SK-N-SH (cell line): Measurements from ENCODE around the gene TSGA10IP. TPM values are rescaled to one million over a fixed set of nuclear protein-coding genes. Genes with fewer than 3 reads are reported as not detected.

Experiments used
- CTCF ChIA-PET: fragments of 300-600, 350-600 bp; formaldehyde crosslinking; extraction: SDS; loops from one replicate; lab custom pipeline; 2021; lab: Yijun Ruan, JAX
- POLR2A ChIA-PET: fragments of 350-600 bp; sonication (Branson Sonifier 250); formaldehyde crosslinking; extraction: SDS; loops from one replicate; lab custom pipeline; 2020; ENCODE audit warnings: antibody characterized with exemption, inconsistent platforms; lab: Yijun Ruan, JAX
- DNase-seq: peaks from one replicate; pipeline ENCODE4 v3.0.0; 2012
- H2AFZ ChIP-seq: fragments of 200-600 bp; sonication (generic); 2 replicates; pipeline ENCODE4 v1.8.1; 2016; ENCODE audit warnings: antibody characterized with exemption, mild to moderate bottlenecking, low read depth
- H3F3A ChIP-seq: fragments of 200-600 bp; sonication (generic); replicated peaks from 2 replicates; pipeline ENCODE3; 2016; ENCODE audit warnings: antibody characterized with exemption, mild to moderate bottlenecking; ENCODE audit not compliant: insufficient read depth
- H3K27ac ChIP-seq, 2 experiments: fragments of 200-500 bp in 1 of 2; fragments of 200-600 bp in 1 of 2; sonication (Bioruptor generic) in 1 of 2; sonication (generic), shearing (Covaris generic) in 1 of 2; 2 replicates each; pipeline versions ENCODE4 v1.5.1 to v1.6.1; 2014 to 2016; ENCODE audit warnings: low read depth in 2 of 2, inconsistent platforms in 1 of 2, low read length in 1 of 2, mild to moderate bottlenecking in 1 of 2, mixed read lengths in 1 of 2
- H3K27me3 ChIP-seq: fragments of 200-600 bp; sonication (generic), shearing (Covaris generic); 2 replicates; pipeline ENCODE4 v1.6.1; 2016; ENCODE audit warnings: mixed run types; ENCODE audit not compliant: insufficient read depth
- H3K36me3 ChIP-seq, 2 experiments: fragments of 200-500 bp in 1 of 2; fragments of 200-600 bp in 1 of 2; sonication (Bioruptor generic) in 1 of 2; sonication (generic) in 1 of 2; replicated peaks in 1 of 2; 2 replicates each; pipeline versions ENCODE3 to v1.5.1; 2014 to 2016; ENCODE audit warnings: low read length in 1 of 2, mild to moderate bottlenecking in 1 of 2; ENCODE audit not compliant: insufficient read depth in 2 of 2, control insufficient read depth in 1 of 2
- H3K4me1 ChIP-seq, 2 experiments: fragments of 200-500 bp in 1 of 2; fragments of 200-600 bp in 1 of 2; sonication (Bioruptor generic) in 1 of 2; sonication (generic), shearing (Covaris generic) in 1 of 2; 2 replicates each; pipeline versions ENCODE4 v1.5.1 to v1.6.1; 2014 to 2016; ENCODE audit warnings: low read depth in 1 of 2, low read length in 1 of 2, mixed run types in 1 of 2; ENCODE audit not compliant: insufficient read depth in 2 of 2, control insufficient read depth in 1 of 2
- H3K4me2 ChIP-seq: fragments of 200-600 bp; sonication (generic), shearing (Covaris generic); 2 replicates; pipeline ENCODE4 v1.6.1; 2017; ENCODE audit warnings: mixed run types
- H3K4me3 ChIP-seq, 2 experiments: fragments of 200-500 bp in 1 of 2; fragments of 200-600 bp in 1 of 2; sonication (Bioruptor generic) in 1 of 2; sonication (generic), shearing (Covaris generic) in 1 of 2; 2 replicates each; pipeline versions ENCODE4 v1.5.1 to v1.8.1; 2014 to 2016; ENCODE audit warnings: low read depth in 2 of 2, inconsistent platforms in 1 of 2, low read length in 1 of 2, mild to moderate bottlenecking in 1 of 2, mixed read lengths in 1 of 2, moderate library complexity in 1 of 2
- H3K79me2 ChIP-seq: fragments of 200-600 bp; sonication (generic); 2 replicates; pipeline ENCODE4 v1.8.1; 2017; ENCODE audit warnings: mild to moderate bottlenecking; ENCODE audit not compliant: insufficient read depth
- H3K9ac ChIP-seq: fragments of 200-600 bp; sonication (generic); 2 replicates; pipeline ENCODE4 v1.6.1; 2017; ENCODE audit warnings: mixed run types
- H3K9me2 ChIP-seq: fragments of 200-600 bp; sonication (generic); 2 replicates; pipeline ENCODE4 v1.6.1; 2017; ENCODE audit warnings: mixed run types
- H3K9me3 ChIP-seq: fragments of 200-600 bp; sonication (generic); 2 replicates; pipeline ENCODE4 v1.6.1; 2017; ENCODE audit warnings: mixed run types, mild to moderate bottlenecking, moderate library complexity
- H4K20me1 ChIP-seq: fragments of 200-600 bp; sonication (generic); 2 replicates; pipeline ENCODE4 v1.6.1; 2017; ENCODE audit warnings: mild to moderate bottlenecking, mixed run types; ENCODE audit not compliant: insufficient read depth
- EP300 ChIP-seq, 2 experiments: IDR thresholded peaks; 2 replicates each; pipeline versions ENCODE4 v1.4.0 to v1.6.1; 2012; ENCODE audit warnings: borderline replicate concordance in 1 of 2, low read depth in 1 of 2, low read length in 1 of 2
- EZH2phosphoT487 ChIP-seq: fragments of 200-600 bp; sonication (generic); IDR thresholded peaks from 2 replicates; pipeline ENCODE4 v1.6.1; 2017; ENCODE audit warnings: low read depth, mixed run types, mild to moderate bottlenecking, antibody characterized with exemption, moderate library complexity, borderline replicate concordance
- FOSL2 ChIP-seq: IDR thresholded peaks from 2 replicates; pipeline ENCODE4 v1.4.0; 2012; ENCODE audit warnings: low read depth, mild to moderate bottlenecking, moderate library complexity, borderline replicate concordance
- FOXJ3 ChIP-seq: sonication (generic); formaldehyde crosslinking; IDR thresholded peaks from 2 replicates; pipeline ENCODE4 v1.5.1; 2020; ENCODE audit warnings: mild to moderate bottlenecking, missing genetic modification reagents
- FOXM1 ChIP-seq: IDR thresholded peaks from 2 replicates; pipeline ENCODE4 v1.4.0; 2012; ENCODE audit warnings: low read depth, mild to moderate bottlenecking
- GATA2 ChIP-seq: sonication (generic); formaldehyde crosslinking; IDR thresholded peaks from 2 replicates; pipeline ENCODE4 v1.5.0; 2020; ENCODE audit warnings: mild to moderate bottlenecking, missing genetic modification reagents
- JUND ChIP-seq: IDR thresholded peaks from 2 replicates; pipeline ENCODE4 v1.4.0; 2012
- MXI1 ChIP-seq: IDR thresholded peaks from 2 replicates; pipeline ENCODE4 v1.6.1; 2012; ENCODE audit warnings: mild to moderate bottlenecking, low read depth, low read length, improper control_type of control experiment
- RAD21 ChIP-seq: IDR thresholded peaks from 2 replicates; pipeline ENCODE4 v1.6.1; 2012; ENCODE audit warnings: mild to moderate bottlenecking, low read length
- RCOR1 ChIP-seq: fragments of 150-350 bp; IDR thresholded peaks from 2 replicates; pipeline ENCODE4 v1.6.1; 2017; ENCODE audit warnings: antibody characterized with exemption, low read length
- RFX5 ChIP-seq: IDR thresholded peaks from 2 replicates; pipeline ENCODE4 v1.6.1; 2012; ENCODE audit warnings: mild to moderate bottlenecking, improper control_type of control experiment, low read length
- RXRA ChIP-seq: IDR thresholded peaks from 2 replicates; pipeline ENCODE4 v1.4.0; 2012; ENCODE audit warnings: low read depth, mild to moderate bottlenecking, borderline replicate concordance
- SMC3 ChIP-seq: IDR thresholded peaks from 2 replicates; pipeline ENCODE4 v1.6.1; 2012; ENCODE audit warnings: low read depth, low read length, improper control_type of control experiment
- TAF1 ChIP-seq: IDR thresholded peaks from 2 replicates; pipeline ENCODE4 v1.6.1; 2012; ENCODE audit warnings: low read depth, mild to moderate bottlenecking, low read length, moderate library complexity, borderline replicate concordance
- TCF12 ChIP-seq: IDR thresholded peaks from 2 replicates; pipeline ENCODE4 v1.4.0; 2012
- TEAD4 ChIP-seq: IDR thresholded peaks from 2 replicates; pipeline ENCODE4 v1.4.0; 2012; ENCODE audit warnings: mild to moderate bottlenecking, borderline replicate concordance; ENCODE audit not compliant: insufficient read depth
- YY1 ChIP-seq: IDR thresholded peaks from 2 replicates; pipeline ENCODE4 v1.4.0; 2012; ENCODE audit warnings: low read depth, mild to moderate bottlenecking
- WGBS: methylation state at CpG from one replicate; pipeline ENCODE4 v1.1.6; 2017; ENCODE audit warnings: low lambda C conversion rate; 5-methylcytosine and 5-hydroxymethylcytosine counted together
- polyA plus RNA-seq, 3 experiments: library from polyadenylated mRNA; depleted of rRNA; stranded (reverse); fragments of >200 nt; gene quantifications; 2 replicates each; pipeline ENCODE4 v1.2.3, GENCODE V29; 2012
- TF ChIP-seq, protein P1 (sequence below): fragments of 200-600 bp; sonication (generic); IDR thresholded peaks from 2 replicates; pipeline ENCODE4 v1.6.1; 2017; ENCODE audit warnings: antibody characterized with exemption, mild to moderate bottlenecking, moderate library complexity
- TF ChIP-seq, protein P2 (sequence below): IDR thresholded peaks from 2 replicates; pipeline ENCODE4 v1.4.0; 2012; ENCODE audit warnings: low read depth, borderline replicate concordance
- TF ChIP-seq, protein P3 (sequence below): fragments of 150-350 bp; IDR thresholded peaks from 2 replicates; pipeline ENCODE4 v1.6.1; 2017; ENCODE audit warnings: antibody characterized with exemption, low read length, low read depth, borderline replicate concordance
- TF ChIP-seq, protein P4 (sequence below): fragments of 150-350 bp; IDR thresholded peaks from 2 replicates; pipeline ENCODE4 v1.6.1; 2016; ENCODE audit warnings: mild to moderate bottlenecking, low read depth, low read length
- TF ChIP-seq, protein P5 (sequence below): IDR thresholded peaks from 2 replicates; pipeline ENCODE4; 2012

Gene TSGA10IP
- polyA plus RNA-seq, 1 of the 3 experiments (the other 2 are of a cell fraction): not detected

DNA sequence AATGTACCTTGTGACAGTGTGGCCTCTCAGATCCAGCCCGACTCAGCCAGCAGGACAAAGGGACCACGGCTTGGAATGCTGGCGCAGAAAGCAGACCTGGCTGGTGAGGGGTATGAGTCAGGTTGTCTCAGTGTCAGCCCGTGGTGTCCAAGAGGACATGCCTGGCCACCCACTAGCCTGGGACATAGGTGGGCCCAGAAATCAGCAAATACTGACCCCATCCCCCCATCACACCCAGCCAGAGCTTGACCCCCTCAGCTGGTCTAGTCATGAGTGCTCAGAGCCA, 61.6 kb downstream of the TSGA10IP start:
- TF ChIP-seq, protein P1, sequence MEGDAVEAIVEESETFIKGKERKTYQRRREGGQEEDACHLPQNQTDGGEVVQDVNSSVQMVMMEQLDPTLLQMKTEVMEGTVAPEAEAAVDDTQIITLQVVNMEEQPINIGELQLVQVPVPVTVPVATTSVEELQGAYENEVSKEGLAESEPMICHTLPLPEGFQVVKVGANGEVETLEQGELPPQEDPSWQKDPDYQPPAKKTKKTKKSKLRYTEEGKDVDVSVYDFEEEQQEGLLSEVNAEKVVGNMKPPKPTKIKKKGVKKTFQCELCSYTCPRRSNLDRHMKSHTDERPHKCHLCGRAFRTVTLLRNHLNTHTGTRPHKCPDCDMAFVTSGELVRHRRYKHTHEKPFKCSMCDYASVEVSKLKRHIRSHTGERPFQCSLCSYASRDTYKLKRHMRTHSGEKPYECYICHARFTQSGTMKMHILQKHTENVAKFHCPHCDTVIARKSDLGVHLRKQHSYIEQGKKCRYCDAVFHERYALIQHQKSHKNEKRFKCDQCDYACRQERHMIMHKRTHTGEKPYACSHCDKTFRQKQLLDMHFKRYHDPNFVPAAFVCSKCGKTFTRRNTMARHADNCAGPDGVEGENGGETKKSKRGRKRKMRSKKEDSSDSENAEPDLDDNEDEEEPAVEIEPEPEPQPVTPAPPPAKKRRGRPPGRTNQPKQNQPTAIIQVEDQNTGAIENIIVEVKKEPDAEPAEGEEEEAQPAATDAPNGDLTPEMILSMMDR: no peak
- TF ChIP-seq FOXJ3 (no peak), FOSL2 (no peak), GATA2 (no peak), SMC3 (no peak), YY1 (no peak), RAD21 (no peak), TCF12 (no peak), JUND (no peak), MXI1 (no peak), TEAD4 (no peak)
- TF ChIP-seq, protein P2, sequence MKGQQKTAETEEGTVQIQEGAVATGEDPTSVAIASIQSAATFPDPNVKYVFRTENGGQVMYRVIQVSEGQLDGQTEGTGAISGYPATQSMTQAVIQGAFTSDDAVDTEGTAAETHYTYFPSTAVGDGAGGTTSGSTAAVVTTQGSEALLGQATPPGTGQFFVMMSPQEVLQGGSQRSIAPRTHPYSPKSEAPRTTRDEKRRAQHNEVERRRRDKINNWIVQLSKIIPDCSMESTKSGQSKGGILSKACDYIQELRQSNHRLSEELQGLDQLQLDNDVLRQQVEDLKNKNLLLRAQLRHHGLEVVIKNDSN: no peak
- TF ChIP-seq, protein P3, sequence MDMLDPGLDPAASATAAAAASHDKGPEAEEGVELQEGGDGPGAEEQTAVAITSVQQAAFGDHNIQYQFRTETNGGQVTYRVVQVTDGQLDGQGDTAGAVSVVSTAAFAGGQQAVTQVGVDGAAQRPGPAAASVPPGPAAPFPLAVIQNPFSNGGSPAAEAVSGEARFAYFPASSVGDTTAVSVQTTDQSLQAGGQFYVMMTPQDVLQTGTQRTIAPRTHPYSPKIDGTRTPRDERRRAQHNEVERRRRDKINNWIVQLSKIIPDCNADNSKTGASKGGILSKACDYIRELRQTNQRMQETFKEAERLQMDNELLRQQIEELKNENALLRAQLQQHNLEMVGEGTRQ: no peak
- WGBS: 62% methylated on average over 3 of the region's 4 CpGs
- Histone ChIP-seq H2AFZ (no peak overlapping the region), H3K79me2 (peaks cover 30% of the 10 kb centered on the region), H3K27me3 (no peaks in the 10 kb centered on the region), H4K20me1 (no peaks in the 10 kb centered on the region), H3F3A (peaks cover 42% of the 10 kb centered on the region), H3K9me2 (no peaks in the 10 kb centered on the region), H3K27ac (no peak overlapping the region), H3K4me3 (no peak overlapping the region), H3K9ac (no peak overlapping the region), H3K4me2 (no peak overlapping the region), H3K9me3 (no peaks in the 10 kb centered on the region), H3K36me3 (peaks cover 18% of the 10 kb centered on the region in 2 experiments), H3K4me1 (peaks cover 6 to 10% of the 10 kb centered on the region in 2 experiments; a peak in 2 of 4 replicates)
- ChIA-PET CTCF (interaction anchor here (1.9 kb wide), 1 partner anchor 16 kb away, joined by 8 read pairs; no protein-coding TSS in a partner anchor), POLR2A (interaction anchor here (1.0 kb wide), 1 partner anchor 28 kb away, joined by 3 read pairs; no protein-coding TSS in a partner anchor)
- peak; percentile 17 for DNase-seq

DNA sequence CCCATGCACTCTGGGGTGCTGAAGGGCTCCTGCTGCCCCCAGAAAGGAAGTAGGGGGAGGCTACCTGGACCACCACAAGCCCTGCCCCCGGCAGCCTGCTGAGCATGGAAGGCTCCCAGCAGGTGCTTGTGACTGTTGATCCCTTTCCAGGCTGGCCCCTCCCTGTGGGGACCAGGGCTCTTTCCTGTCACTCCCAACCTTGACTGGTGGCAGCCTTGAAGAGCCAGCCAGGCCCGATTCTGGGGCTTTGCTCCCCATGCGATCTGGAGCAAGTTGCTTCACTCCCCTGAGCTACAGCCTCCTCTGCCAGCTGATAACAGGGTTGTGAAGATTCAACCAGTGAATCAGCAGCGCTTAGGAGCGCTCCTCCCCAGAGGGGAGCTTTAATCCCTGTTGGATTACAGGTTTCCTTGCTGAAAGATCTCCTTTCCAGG, 61.9 kb downstream of the TSGA10IP start:
- CTCF ChIA-PET: interaction anchor here (1.9 kb wide), 1 partner anchor 15 kb away, joined by 8 read pairs; no protein-coding TSS in a partner anchor
- Histone ChIP-seq H4K20me1 (no peaks in the 10 kb centered on the region), H3K9me3 (no peaks in the 10 kb centered on the region), H3K4me1 (peaks cover 6 to 10% of the 10 kb centered on the region in 2 experiments; a peak in 2 of 4 replicates), H3F3A (peaks cover 41% of the 10 kb centered on the region), H3K79me2 (peaks cover 29% of the 10 kb centered on the region), H3K36me3 (peaks cover 18% of the 10 kb centered on the region in 2 experiments), H3K4me3 (no peak overlapping the region), H3K27me3 (no peaks in the 10 kb centered on the region), H3K4me2 (no peak overlapping the region), H3K9ac (no peak overlapping the region), H2AFZ (no peak overlapping the region), H3K27ac (no peak overlapping the region), H3K9me2 (no peaks in the 10 kb centered on the region)
- peak; percentile 20 for DNase-seq
- POLR2A ChIA-PET: interaction anchor here (1.0 to 1.6 kb wide), 2 partner anchors 28 to 38 kb away, joined by 3 to 6 read pairs; no protein-coding TSS in a partner anchor
- WGBS: 91% methylated on average over 4 of the region's 5 CpGs
- TF ChIP-seq, protein P4, sequence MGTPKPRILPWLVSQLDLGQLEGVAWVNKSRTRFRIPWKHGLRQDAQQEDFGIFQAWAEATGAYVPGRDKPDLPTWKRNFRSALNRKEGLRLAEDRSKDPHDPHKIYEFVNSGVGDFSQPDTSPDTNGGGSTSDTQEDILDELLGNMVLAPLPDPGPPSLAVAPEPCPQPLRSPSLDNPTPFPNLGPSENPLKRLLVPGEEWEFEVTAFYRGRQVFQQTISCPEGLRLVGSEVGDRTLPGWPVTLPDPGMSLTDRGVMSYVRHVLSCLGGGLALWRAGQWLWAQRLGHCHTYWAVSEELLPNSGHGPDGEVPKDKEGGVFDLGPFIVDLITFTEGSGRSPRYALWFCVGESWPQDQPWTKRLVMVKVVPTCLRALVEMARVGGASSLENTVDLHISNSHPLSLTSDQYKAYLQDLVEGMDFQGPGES: no peak
- no peak for TF ChIP-seq EZH2phosphoT487
- no peak for TF ChIP-seq EP300 (IDR thresholded peaks at IDR 0.05; ENCODE audit: borderline replicate concordance in 1 of 2, low read depth in 1 of 2, low read length in 1 of 2)
- no peak for TF ChIP-seq TAF1
- TF ChIP-seq RAD21: no peak
- TF ChIP-seq JUND: no peak
- no peak for TF ChIP-seq RCOR1
- TF ChIP-seq, protein P5, sequence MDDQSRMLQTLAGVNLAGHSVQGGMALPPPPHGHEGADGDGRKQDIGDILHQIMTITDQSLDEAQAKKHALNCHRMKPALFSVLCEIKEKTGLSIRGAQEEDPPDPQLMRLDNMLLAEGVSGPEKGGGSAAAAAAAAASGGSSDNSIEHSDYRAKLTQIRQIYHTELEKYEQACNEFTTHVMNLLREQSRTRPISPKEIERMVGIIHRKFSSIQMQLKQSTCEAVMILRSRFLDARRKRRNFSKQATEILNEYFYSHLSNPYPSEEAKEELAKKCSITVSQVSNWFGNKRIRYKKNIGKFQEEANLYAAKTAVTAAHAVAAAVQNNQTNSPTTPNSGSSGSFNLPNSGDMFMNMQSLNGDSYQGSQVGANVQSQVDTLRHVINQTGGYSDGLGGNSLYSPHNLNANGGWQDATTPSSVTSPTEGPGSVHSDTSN: no peak
- TF ChIP-seq RXRA: no peak
- no peak for TF ChIP-seq FOXM1
- no peak for TF ChIP-seq MXI1
- TF ChIP-seq RFX5: no peak
